Inflammatory macrophage treated with lipopolysaccharide for 1 hour (primary cell): ENCODE results near the gene PROCR.
A peak's percentile ranks its signal among the peaks of the same experiment; 100 is the strongest.
"Not testable (repeated sequence)": the region's sequence is repeated elsewhere in the genome, so short reads cannot be mapped to it uniquely, and the experiment has no call there.

Source experiments
- DNase-seq, 2 donors: peaks; one replicate each; pipeline ENCODE4 v3.0.0-alpha.2; 2020 to 2022

PROCR gene

DNA sequence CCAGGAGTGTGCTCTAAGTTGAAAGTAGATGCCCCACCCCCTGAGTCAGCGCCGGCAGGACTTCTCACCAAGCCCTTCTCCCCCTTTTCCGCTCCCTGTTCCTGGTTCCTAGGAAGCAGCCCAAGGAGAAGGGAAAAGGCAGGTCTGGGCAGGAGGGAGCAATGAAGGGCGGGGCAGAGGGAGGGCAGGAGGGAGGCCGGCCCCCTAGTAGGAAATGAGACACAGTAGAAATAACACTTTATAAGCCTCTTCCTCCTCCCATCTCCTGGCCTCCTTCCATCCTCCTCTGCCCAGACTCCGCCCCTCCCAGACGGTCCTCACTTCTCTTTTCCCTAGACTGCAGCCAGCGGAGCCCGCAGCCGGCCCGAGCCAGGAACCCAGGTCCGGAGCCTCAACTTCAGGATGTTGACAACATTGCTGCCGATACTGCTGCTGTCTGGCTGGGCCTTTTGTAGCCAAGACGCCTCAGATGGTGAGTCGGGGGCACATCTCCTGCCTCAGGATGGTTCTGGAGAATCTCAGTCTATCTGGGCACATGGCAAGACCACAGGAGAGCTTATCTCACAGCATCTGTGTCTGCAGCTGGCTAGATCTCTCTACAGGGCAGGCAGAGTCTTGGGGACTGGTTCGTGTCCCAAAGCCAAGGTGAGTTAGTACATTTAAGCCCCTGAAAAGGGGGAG, at the start of gene PROCR:
PROCR (plus strand) TSS at position 320 of the 681 bp plus-strand sequence; CDS start at position 403, 83 bp downstream.
- peak; percentile 49 to 70 for DNase-seq

DNA sequence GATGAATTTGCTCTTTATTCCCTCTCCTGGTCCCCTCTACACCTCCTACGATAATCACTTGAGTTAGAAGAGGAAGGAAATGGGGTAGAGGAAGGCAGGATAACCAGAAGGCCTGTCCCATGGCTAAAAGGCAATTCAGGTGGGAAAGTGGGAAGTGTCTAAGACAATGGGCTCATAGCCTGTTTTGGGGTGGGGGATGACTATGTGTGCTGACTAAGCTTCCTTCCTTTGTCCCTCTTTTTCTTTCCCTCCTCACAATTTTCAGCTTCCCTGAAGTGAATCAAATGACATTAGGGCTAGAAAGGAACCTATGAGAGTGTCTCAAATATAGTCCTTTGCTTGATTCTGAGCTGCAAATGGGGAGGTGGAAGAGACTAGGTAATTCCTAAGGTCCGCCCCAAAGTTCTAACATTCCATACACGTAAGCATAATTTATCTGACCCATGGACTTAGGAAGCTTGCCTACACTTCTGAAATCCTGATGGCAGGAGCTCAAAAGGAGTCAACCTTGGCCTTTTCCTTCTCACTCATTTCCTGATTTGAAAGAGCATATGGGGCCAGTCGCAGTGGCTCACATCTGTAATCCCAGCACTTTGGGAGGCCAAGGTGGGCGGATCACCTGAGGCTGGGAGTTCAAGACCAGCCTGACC, 49.0 kb upstream of the PROCR start:
- no peak for DNase-seq

DNA sequence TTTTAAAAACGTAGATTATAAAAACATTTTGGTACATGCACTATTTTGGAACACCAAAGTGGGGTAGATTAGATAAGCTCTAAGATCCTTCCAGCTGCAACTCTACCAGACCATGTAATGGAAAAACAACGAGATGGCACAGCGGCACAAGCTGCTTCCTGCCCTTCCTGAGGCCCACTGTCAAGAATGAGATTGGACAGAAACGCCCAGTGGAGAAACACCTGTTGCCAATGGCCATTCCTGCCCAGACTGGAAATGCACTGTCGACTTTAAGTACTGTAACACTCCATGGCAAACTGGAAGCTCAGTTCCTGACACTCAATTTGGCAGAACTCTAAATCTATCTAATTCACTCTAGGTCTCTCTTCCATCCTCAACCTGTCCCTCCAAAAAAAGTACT, 46.1 kb upstream of the PROCR start:
- no peak for DNase-seq

DNA sequence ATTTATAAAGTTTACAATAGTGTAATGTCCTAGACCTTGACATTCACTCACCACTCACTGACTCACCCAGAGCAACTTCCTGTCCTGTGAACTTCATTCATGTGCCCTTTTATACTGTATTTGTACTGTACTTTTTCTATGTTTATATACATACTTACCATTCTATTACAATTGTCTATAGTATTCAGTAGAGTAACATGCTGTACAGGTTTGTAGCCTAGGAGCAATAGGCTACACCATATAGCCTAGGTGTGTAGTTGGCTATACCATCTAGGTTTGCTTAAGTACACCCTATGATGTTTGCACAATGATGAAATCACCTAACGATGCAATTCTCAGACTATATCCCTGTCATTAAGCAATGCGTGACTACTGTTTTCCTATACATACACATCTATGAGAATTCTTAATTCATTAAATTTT, 42.2 kb upstream of the PROCR start:
- DNase-seq, result peak; percentile 61 to 73

DNA sequence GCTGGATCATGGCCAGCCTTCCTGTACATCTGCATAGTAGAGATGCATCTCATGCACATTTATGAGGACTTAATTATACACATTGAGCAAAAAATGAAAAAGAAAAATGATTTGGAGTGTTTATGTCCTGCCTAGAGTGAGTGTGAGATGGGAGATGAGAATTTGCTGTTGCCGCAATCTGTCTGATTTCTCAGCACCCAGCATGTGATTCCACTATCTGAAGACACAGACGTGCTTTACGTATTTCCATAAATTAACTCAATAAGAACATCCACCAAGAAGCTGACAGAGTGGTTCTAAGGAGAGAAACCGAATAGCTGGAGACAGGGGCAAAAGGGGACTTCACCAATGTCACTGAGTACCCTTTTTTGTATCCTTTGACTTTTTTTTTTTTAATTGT, 39.9 kb upstream of the PROCR start:
- DNase-seq, result no peak

DNA sequence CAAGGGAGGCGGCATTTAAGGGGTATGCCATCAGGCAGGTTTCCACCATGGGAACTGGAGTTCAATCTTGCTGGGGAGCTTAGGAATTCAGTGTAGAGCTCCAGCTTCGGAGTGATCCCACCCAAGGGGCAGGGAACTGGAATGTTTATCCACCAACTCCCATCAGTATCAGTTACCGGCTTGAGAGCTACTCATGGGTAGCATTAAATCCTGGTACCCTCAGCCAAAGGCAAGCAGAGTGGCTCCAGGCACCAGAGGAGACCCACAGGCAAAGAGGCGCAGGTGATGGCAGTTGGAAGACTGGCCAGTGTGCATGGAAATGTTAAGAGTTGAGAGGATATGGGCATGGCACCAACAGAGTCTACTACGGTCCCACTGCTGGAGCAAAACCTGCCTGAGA, 38.8 kb upstream of the PROCR start:
- no peak for DNase-seq

DNA sequence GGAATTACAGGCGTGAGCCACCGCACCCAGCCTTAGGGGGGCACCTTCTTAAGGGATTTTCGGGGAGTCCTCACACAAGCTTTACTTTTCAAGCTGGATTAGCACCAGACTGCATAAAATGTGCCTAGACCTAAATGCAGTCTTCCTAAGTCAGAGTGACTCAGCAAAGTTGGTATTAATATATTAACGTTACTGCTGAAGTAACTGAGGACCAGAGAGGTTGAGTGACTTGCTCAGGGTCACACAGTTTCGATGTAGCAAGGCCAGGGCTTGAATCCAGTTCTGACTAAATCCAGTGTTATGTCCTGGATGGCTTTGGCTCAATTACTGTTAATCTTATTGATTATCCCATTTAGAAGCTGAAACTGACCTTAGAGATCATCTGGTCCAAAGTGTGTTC, 38.1 kb upstream of the PROCR start:
- DNase-seq, result no peak

DNA sequence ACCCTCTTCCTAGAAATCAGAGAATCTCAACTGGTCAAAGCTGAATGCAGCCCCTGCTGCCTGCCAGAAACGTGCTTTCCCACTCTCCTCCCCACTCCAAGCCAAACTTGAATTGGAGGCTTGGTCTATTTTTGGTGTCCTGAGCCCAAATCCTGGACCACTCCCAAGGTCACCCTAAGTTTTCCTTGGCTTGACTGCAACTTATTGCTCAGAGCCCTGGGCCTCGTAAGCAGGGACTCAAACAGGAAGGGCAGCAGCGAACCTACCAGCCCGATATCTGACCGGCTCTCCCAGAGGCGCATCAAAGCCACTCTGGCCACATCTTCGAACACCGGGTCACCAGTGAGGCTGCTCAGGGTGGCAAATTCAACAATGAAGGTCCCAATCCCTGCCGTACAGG, 37.4 kb upstream of the PROCR start:
- no peak for DNase-seq

DNA sequence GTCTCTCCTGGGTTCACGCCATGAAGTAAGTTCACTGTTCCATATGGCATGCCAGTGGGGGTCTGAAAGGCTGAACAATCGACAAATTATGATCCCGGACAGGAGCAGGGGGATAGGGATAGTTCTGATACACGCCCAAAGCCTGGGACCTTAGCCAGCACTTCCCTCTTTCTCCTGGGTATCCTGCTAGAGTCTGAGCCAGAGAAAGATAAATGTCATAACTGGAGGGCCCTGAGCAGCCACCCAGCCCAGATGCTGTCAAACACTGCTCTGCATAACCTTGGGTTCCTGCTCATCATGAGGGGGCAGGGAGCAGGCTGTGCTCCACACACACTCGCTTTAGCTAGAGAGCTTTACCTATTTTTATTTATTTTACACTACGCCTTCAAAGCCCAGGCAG, 37.0 kb upstream of the PROCR start:
- no peak for DNase-seq

DNA sequence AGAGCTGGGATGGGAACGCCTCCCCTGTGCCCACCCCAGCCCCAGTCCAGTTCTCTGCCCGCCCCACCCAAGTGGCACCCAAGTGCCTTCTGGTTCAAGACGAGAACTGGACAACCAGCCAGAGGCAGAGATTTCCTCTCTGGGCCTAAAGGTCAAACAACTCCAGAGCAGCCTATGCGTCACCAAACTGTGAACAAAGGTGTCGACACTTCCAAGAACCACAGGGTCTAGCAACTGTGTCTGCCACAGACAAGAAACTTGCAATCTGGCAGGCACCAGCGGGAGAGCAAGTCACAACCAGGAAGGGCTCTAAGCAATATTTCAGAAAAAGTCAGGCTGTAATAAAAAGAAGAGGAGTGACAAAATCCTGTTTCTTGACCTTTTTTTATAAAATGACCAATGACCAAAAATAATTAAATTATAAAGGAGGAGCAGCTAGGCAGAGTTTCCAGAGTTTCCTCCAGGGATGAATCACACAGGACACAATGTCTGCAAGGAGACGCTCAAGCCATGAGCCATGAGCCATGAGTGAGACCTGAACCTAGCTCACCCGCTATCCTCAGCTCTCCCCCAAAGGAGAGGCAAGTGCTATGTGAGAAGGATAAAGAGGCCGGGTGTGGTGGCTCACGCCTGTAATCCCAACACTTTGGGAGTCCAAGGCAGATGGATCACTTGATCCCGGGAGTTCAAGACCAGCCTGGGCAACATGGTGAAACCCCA, 35.8 kb upstream of the PROCR start:
- peak; percentile 18 to 50 for DNase-seq

DNA sequence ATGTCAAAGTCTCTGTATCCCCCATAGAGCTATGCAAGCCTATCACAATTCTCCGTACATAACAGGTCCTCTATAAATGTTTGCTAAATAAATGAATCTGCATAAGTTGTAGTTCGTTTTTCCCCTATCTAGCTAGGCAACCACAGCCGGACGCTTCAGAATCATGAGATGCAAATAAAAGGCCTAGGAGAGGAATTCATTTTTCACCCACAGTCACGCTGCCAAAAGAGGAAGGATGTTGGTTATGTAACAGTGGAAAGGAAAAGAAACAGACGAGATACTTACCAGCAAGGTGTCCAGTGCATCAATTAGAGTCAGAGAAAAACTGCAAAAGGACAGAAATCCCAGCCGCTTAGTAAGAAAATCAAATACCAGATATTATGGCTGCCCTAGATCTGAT, 27.2 kb upstream of the PROCR start:
- peak; percentile 83 to 91 for DNase-seq

DNA sequence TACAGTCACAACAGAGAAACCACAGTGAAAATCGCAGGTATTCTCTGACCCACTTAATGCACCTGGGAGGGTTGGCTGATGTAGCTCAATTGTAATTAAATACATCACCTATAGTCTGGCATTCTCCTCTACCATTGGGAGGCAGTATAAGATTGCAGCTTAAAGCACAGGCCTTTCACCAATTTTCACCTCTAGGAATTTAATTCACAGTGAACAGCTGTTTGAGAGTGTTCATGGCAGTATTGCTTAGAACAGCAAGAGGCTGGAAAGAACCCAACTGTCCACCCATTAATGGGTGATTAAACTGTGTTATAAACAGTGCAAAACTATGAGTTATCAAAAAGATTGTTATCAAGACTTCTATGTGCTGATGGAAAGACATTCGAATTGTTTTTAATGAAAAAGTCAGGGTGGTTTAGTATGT, 26.7 kb upstream of the PROCR start:
- peak in 1 of 2 donors; percentile 43 for DNase-seq

DNA sequence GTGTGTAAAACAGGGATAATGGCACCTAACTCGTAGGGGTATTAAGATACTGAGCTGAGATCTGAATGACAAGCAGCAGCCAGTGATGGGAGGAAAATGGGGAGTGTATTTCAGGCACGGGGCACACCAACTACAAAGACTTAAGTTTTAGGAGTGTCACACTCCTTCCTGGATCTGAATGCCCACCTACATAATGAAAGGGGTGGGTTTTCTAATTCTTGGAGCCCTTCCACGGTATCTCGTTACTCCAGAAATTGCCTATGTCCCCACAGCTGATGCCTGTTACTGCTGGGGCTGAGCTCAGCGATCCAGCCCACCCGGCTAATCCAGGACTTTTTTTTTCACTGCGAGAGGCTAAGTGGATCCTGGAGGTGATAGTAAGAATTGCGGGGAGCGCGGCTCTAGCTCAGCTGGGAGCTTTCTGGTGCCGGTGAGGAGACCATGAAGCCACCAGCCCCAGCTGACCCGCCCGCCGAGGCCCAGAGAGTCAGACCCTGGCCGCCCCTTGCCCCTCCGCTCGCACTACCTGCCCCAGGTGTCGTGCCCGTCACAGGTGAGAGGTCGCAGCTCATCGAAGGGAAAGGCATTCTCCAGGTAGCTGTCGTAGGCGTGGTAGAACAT, 25.5 kb upstream of the PROCR start:
- DNase-seq, result no peak

DNA sequence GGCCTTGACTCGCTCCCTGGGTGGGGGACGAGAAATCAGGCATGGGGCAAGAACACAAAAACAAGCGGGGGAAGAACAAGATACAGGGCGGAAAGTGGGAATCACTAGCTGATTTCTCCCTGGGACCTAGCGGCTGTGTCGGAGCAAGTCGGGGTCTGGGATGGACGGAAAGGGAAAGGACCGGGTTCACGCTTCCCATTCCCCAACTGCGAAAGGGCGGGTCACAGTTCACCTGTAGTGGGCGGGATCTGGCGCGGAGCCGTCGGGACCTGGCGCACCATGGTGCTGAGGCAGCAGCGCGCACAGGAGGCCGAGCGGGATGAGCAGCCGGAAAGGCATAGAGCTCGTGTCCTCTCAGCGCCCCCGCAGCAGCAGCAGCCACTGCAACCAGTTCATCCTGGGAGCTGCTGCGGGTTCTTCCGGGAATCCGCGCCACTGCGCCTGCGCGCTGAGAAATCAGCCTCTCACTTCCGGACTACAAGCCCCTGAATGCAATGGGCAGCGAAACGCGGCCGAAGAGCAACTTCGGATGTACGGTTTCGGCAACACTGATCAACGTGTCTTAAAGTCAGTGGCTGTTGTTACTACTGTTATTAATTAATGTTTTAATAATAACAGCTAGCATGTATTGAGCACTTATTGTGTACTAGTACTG, 24.8 kb upstream of the PROCR start, which contains the start of gene EDEM2:
EDEM2 (minus strand) TSS at position 417 of the 655 bp plus-strand sequence; CDS start at position 339, 78 bp downstream.
- peak; percentile 96 to 97 for DNase-seq

DNA sequence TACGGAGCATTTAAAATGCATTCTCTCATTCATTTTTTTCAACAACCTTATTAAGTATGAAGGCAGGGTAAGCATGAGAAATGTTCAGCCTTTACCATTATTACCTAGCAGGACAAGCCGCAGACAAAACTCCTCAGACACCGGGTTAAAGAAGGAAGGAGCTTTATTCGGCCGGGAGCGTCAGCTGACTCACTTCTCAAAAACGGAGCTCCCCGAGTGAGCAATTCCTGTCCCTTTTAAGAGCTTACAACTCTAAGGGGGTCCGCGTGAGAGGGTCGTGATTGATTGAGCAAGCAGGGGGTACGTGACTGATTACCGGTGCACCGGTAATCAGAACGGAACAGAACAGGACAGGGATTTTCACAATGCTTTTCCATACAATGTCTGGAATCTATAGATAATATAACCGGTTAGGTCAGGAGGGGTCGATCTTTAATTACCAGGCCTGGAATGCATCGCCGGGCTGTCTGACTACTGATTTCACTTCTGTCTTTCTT, 24.2 kb upstream of the PROCR start:
- DNase-seq, result peak; percentile 35 to 44

DNA sequence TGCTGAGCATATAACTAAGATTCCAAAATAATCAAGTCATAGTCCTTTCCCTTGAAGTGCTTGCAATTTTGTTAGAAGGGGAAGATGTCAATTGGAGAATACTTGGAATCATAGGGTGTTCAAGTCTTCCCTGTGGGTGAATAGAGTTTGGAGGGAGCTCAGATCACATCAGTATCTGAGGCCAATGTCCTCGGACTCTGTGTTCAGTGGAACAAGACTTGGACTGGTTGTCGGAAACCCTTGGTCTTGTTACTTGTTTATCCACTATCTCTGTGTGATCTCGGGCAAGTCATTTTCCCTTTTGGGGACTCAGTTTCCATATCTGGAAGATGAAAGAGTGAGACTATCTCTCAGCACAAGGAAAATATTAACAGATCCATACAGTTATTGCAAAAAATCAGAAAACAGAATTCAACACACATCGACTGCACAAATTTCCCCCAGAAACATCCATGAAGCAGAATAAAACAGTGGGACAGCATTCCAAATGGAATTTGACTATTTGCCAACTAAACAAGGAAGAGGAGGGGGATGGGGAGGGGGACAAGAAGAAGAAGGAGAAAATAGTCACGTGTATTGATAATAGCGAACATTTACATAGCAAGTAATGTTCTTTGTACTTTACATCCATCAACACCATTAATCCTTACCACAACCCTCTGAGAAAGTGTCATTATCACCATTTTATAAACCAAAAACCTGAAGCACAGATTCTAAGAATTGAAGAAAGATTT, 20.9 kb upstream of the PROCR start:
- no peak for DNase-seq

DNA sequence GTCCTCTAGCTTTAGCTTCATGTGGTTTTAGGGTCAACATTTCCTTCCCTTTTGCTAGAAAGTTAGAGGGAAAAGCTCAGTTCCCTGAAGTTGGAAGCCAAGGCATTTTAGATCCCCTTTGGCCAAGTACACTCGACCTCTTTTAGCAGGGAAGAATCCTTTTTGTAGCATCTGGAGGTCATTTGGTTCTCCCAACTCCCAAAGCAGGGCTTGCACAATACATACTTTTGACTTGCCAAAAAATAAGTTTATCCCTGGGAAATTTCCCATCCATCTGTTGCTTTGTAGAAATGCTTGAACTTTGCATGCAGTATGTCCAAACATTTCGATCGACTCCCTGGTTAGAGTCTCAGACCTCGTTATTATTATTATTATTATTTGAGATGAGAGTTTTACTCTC, 20.1 kb upstream of the PROCR start:
- DNase-seq, result no peak

DNA sequence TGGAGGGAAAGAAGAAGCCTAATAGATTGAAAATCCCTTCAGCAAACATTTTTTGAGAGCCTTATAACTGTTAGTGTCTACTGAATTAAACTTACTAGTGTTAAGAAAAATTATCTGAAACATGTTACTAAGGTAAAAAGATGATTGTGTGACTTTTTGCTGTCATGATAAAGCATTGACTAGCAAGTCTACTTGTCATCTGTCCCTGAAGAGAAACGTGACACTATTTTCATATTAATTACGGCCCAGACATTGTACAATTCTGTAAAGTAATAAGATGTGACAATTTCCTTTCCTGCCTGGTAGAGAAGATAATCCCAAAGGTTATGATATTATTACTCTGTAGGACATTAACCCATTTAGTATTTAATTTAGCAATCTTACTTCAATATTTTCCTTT, 15.9 kb upstream of the PROCR start:
- no peak for DNase-seq

DNA sequence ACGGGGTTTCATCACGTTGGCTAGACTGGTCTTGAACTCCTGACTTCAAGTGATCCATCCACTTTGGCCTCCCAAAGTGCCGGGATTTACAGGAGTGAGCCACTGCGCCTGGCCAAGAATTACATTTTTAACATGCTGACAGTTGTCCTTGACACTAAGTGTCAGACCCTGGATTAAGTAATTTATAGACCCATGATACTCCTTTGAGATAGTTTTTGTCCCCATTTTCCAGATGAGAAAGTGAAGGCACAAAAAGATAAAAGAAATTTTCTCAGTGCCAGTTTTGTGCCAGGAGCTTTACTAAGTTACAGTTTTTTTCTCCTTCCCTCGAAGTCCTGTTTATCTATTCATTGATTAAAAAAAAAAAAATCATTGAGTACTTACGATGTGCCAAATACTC, 14.9 kb upstream of the PROCR start:
- no peak for DNase-seq

DNA sequence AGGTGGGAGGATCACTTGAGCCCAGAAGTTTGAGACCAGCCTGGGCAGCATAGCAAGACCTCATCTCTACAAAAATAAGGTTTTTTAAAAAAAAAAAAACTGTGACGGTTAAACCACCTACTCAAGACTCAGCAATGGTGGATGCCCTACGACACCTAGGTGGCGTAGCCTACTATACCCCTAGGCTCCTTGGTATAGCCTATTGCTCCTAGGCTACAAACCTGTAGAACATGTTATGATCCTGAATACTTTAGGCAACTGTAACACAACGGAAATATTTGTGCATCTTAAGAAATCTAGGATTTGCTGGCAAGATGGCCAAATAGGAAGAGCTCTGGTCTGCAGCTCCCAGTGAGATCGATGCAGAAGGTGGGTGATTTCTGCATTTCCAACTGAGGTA, 11.5 kb upstream of the PROCR start:
- DNase-seq, result not testable (repeated sequence)

DNA sequence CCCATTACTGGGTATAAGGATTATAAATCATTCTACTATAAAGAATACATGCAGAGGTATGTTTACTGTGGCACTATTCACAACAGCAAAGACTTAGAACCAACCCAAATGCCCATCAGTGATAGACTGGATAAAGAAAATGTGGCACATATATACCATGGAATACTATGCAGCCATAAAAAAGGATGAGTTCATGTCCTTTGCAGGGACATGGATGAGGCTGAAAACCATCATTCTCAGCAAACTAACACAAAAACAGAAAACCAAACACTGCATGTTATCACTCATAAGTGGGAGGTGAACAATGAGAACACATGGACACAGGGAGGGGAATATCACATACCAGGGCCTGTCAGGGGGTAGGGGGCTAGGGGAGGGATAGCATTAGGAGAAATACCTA, 7.3 kb upstream of the PROCR start:
- DNase-seq, result not testable (repeated sequence)
